GM21737 (cell line): ENCODE data around the gene DHCR7.
"Not testable (repeated sequence)": the region's sequence is repeated elsewhere in the genome, so short reads cannot be mapped to it uniquely, and the experiment has no call there.

Experiments
- ATAC-seq: cut with Tn5 transposase; IDR thresholded peaks from one replicate; pipeline ENCODE4 v1.9.1; 2021; ENCODE audit warnings: mild to moderate bottlenecking, moderate library complexity; ENCODE audit not compliant: unreplicated experiment

Gene DHCR7

DNA sequence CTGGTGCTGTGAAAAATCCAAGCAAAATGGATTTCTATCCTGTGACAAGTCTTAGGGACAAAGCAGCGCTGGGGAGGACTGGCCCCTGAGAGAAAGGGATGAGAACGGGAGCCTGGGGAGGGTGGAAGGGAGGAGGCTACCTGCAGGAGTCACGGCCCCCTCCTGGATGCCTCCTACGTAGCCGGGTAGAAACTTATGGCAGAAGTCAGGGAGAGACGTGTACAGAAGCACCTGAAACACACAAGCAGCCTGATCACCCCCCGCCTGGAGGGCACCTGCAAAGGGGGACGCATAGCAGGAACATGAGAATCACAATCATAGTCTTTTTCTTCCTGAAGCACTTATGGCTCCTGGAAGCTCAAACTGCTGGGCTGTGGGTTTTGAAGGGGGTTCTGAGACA, 6.1 kb downstream of the DHCR7 start:
- ATAC-seq: no peak

DNA sequence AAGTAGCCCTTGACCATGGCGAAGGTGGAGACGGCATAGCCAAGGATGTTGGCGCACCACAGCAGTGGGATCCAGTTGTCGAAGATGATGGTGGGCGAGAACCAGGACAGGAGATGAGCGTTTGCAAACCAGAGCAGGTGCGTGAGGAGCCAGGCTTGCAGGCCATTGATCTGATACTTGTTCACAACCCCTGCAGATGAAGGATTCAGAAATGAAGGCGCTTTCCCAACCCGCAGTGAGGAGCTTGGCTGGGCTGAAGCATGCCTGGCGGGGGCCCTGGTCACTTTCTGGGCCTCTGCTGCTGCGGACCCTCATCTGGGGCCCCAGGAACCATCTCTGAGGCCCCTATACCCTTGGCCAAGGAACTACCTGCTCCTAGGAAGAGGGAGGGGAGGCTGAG, 6.9 kb downstream of the DHCR7 start:
- ATAC-seq: no peak

DNA sequence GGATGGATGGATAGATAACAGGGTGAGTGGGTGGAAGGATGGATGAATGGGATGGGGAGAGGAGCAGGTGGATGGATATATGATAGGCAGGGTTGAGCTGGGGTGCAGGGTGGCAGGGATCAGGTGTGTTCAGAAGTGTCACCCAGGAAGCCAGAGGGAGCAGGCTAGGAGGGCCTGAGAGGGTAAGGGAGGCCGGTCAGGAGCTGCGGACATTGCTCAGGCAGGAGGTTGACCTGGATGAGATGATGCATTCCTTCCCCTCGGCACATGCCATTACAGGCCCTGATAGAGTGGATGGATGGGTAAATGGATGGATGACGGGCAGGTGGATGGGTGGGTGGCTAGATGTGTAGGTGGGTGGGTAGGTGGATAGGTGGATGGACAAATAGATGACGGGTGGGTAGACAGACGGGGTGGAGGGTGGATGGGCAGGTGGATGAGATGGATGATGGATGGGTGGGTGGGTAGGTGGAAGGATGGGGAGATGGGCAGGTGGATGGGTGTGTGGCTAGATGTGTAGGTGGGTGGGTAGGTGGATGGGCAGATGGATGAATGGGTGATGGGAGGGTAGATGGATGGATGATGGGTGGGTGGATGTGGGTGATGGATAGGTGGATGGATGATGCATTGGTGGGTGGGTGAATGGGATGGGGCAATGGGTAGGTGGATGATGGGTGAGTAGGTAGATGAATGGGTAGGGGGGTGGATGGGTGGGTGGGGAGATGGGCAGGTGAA, 8.0 kb downstream of the DHCR7 start:
- ATAC-seq: no peak

- ATAC-seq: no peak
These were observed 9.5 kb downstream of the DHCR7 start for GRCh38 chr11:71438650-71439049.

DNA sequence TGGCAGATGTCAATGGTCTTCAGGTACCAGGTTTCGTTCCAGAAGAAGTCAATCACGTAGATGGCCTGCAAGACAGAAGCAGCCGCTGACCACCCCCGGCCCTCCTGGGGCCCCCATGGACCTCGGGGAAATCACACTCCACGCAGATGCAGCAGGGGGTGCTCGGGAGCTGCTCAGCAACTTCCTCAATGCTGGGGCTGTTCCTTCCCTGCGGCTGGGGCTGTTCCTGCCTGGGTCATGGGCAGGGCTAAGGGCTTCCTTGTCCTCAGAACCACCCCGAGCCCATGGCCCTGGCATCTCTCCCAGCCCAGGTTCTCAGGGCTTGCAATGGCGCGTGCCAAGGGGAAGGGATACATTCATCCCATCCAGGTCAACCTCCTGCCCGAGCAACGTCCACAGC, 10.3 kb downstream of the DHCR7 start:
- ATAC-seq: no peak

DNA sequence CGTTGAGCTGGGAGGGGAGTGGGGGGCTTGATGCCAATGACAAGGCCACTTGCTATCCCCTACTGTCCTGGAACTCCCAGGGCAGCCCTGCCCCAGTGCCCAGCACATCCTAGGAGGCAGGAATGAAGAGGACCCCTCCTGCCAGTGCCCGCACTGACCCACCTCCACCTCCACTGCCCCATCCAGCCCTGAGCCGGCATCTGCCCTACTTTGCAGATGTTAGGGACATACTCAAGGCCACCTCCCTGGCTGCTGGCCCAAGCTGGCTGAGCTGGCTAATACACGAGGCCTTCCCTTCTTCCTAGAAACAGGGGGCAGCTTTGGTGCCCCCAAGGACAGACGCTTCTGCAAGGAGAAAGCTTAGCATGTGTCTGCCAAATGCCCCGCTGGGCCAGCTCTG, 10.8 kb downstream of the DHCR7 start:
- no peak for ATAC-seq

DNA sequence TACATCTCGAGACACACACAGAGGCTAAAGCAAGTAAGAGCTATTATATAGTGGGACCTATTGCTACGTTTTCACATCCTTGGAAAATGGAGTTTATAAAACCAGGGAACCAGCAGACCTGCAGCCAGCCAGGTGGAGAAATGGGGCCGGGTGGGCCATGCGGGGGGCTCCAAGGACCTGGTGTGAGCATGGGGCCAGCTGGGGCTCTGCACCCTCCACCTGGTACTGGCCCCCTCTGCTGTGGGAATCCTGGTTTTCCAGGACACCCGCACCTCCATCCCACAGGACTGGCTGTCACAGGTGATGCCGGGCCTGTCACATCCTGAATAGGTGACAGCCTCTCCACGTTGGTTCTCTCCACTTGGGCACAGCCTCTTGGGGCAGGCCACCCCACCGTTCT, 11.3 kb downstream of the DHCR7 start:
- no peak for ATAC-seq

- ATAC-seq: no peak
These were observed 12.8 kb downstream of the DHCR7 start for GRCh38 chr11:71435278-71435951.

DNA sequence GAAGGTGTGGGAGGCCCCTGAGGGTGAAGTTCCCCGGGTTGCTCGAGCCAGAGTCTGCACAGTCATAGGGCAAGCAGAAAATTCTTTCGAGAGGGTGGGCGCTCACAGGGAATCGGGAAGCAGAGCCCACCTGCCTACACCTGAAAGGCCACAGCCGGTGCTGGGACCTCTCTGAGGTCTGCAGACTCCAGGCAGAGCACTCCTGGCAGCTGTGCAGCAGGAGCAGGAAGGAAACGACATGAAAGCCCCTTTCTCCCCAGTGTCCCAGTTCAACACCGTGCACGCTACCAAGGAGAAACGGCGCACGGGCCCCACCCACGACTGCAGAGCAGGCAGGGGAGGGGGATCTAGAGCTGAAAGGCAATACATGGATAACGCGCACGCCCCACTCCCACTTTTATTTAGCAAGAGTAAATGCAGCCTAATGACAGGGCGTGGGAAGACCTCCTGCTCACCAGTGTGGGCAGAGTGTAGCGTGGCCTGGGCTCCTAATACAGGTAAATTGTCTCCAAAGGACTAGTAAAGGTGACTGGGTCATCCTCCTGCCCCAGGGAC, 13.5 kb downstream of the DHCR7 start:
- no peak for ATAC-seq

DNA sequence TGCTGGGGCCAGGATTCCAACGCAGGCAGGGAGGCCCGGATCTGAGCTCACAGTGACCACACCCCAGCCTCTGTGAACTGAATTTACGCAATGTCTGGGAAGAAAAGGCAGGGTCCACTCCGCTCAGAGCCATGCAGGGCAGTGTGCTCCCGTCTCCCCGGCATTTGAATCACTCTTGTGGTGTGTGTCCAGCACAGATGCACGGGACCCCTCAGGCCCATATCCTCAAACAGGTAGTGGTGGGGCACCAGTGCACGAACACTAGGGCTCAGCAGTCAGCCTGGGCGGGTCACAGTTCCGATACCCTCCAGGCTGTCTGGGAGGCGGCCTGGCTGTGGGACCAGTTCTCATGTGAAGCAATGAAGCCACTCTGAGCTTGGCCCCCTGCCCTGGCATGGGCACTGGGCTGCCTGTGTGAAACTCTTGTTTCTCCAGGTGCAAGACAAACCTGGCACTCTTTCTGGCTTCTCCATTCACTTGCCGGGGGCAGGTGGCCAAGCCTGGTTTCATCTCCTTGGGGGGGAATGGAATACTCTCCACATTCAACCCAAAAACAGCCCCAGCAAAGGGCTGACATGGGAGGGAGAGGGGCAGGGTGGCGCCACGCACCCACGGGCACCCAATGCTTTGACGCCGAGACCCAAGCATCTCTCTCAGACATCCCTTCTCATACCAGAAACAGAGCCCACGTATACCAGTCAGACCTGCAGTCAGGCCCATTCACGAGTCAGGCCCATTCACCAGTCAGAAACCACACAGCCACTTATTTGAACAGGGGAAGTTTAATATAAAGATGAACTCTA, 14.3 kb downstream of the DHCR7 start:
- ATAC-seq: no peak

DNA sequence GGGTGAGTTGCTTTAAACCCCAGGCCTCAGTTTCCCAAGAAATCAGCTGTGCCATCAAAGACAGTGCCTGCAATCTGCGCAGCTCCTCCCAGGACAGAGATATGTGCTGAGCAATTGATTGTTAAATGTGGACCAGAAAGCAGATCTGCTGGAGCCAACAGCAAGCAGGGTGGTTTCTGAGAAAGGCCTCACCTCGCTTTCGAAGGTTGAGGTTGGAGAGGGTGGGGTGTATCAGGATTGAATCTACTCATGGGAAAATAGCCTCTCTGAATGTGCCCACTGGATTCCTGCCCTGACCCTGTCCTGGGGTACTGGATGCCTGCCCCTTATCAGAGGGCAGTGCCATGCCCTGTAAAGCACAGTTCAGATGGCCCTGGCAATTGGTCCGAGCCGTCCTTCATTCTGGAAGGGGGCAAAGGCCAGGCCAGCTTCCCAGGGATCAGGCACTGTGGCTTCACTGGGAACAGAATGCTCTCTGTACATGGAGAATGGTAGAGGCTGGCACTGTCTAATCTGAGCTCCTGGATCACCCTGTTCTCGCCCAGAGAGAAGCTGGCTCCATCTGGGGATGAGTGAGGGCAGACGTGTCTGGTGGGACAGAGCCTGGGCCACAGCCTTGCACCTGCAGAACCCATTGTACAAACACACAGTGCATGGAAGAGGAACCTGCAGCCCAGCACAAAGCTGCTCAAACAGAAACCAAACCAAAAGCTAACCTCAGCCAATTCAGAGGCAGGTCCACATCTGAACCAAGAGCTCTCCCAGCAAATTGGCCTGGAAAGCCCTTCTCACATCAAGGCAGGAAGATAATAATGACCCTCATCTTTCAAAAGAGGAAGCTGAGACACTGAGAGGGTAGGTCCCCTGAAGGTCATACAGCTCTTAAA, 15.2 kb downstream of the DHCR7 start:
- no peak for ATAC-seq

GRCh38 chr11:71431271-71431670, 16.9 kb downstream of the DHCR7 start:
- no peak for ATAC-seq

- no peak for ATAC-seq
These were observed 18.0 kb downstream of the DHCR7 start for GRCh38 chr11:71430166-71430565.

GRCh38 chr11:71429701-71430100, 18.5 kb downstream of the DHCR7 start:
- ATAC-seq: no peak

DNA sequence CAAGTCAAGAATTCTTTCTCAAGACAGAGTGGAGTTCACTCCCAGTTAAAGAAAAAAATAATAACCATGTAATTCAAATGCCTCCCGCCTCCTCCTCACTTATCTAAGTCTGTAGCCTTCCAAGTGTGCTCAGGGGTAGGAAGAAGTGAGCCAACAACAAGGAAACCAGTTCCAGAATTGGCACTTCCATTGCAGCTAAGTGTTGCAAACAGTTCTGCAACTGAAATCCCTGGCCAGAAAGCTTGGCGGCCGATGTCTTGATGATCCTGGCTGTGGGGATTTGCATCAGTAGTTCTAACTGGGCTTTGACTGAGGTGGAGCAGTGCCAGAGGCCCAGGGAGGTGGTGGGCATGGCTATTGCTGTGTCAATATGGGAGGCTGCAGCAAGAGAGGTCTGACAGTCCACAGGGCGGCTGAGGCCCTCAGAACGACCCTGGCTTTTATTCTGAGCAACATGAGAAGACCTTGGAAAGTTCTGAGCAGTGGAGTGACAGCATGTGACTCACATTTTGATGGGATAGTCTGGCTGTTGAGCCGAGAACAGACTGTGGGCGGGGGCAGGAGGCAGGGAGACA, 19.2 kb downstream of the DHCR7 start:
- no peak for ATAC-seq

- no peak for ATAC-seq
These were observed 21.8 kb downstream of the DHCR7 start for GRCh38 chr11:71426413-71426812.

DNA sequence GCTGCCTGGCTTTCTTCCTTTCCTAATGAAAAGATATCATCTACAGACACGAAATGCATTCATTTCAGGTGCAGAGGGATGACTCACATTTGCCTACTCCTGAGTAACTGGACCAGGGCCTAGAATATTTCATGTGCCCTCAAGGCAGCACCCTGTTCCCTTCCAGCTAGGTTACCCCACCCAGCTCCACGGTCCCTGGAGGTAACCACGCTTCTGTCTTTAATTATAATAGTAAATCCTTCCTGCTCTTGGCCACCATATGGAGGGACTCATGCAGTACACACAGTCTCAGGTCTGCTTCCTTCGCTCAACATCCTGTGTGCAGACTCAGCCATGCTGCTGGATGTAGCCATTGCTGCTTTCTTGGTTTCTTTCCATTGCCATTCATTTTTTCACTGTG, 22.3 kb downstream of the DHCR7 start:
- no peak for ATAC-seq

GRCh38 chr11:71425409-71425808, 22.8 kb downstream of the DHCR7 start:
- no peak for ATAC-seq

DNA sequence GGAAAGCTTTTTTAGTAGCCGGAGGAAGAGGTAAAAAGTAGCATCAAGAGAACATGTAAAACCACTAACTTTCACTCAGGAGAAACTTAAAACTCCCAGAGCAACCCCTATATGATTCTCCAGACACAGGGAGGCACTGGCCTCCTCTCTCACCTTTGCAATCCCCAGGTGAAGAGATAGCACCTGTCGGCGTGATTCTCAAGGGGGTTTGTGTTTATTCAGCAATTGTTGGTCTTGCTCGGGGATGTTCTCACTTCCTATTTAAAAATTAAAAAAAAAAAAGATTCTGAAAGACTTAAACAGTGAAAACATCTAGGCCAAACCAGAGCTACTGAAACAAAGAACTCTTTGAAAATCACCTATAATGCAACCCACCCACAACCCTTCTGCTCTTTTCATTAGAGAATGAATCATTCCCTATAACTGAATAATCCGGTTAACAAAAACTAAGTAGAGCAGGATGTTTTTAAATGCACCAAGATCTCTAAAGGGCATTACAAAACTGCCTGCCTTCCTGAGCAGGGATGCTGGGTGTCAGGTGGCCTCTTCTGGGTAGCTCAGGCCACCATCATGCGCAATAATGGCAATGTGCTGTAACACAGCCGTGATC, 24.9 kb downstream of the DHCR7 start:
- ATAC-seq: no peak

DNA sequence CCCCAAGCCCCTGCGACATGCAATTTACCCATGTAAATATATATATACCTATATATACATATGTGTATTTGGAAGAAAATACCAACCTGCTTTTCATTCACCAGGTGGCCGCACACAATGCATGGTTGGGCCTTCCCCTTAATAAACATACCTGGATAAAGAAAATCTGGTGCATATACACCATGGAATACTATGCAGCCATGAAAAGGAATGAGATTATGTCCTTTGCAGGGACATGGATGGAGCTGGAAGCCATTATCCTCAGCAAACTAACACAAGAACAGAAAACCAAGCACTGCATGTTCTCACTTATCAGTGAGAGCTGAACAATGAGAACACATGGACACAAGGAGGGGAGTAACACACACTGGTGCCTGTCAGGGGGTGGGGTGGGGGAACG, 25.9 kb downstream of the DHCR7 start:
- ATAC-seq: not testable (repeated sequence)
